ENCODE results near the gene TSTD2.

TSTD2 gene

GRCh38 chr9:97562542-97562941 lies 70.6 kb downstream of the TSTD2 start:
- DNase-seq (ENCODE audit: low read depth in 1 of 2, low spot score in 1 of 2), result no peak
- no peak for TF ChIP-seq JUND (IDR thresholded peaks at IDR 0.05; ENCODE audit: low read depth)

GRCh38 chr9:97561501-97561900 lies 71.7 kb downstream of the TSTD2 start:
- TF ChIP-seq JUND (IDR thresholded peaks at IDR 0.05; ENCODE audit: low read depth), result no peak
- no peak for DNase-seq (ENCODE audit: low read depth in 1 of 2, low spot score in 1 of 2)
- in situ Hi-C loops (cut with HindIII; ENCODE audit: low pct_unique_long_range_greater_than_20kb, low sequenced_read_pairs), result no loop called here

More at GRCh38 chr9:97562542-97562941, 70.6 kb downstream of the TSTD2 start:
- in situ Hi-C loops (cut with HindIII; ENCODE audit: low pct_unique_long_range_greater_than_20kb, low sequenced_read_pairs), result no loop called here

GRCh38 chr9:97560851-97561250 lies 72.3 kb downstream of the TSTD2 start:
- in situ Hi-C loops (cut with HindIII; ENCODE audit: low pct_unique_long_range_greater_than_20kb, low sequenced_read_pairs), result no loop called here
- TF ChIP-seq JUND (IDR thresholded peaks at IDR 0.05; ENCODE audit: low read depth), result no peak
- no peak for DNase-seq (ENCODE audit: low read depth in 1 of 2, low spot score in 1 of 2)

GRCh38 chr9:97560154-97560553 lies 73.0 kb downstream of the TSTD2 start:
- DNase-seq (ENCODE audit: low read depth in 1 of 2, low spot score in 1 of 2), result no peak
- in situ Hi-C loops (cut with HindIII; ENCODE audit: low pct_unique_long_range_greater_than_20kb, low sequenced_read_pairs), result no loop called here
- TF ChIP-seq JUND (IDR thresholded peaks at IDR 0.05; ENCODE audit: low read depth), result no peak

- no peak for TF ChIP-seq JUND (IDR thresholded peaks at IDR 0.05; ENCODE audit: low read depth)
- in situ Hi-C loops (cut with HindIII; ENCODE audit: low pct_unique_long_range_greater_than_20kb, low sequenced_read_pairs), result no loop called here
- DNase-seq (ENCODE audit: low read depth in 1 of 2, low spot score in 1 of 2), result no peak
Observed at GRCh38 chr9:97559111-97559514, 74.1 kb downstream of the TSTD2 start.

- in situ Hi-C loops (cut with HindIII; ENCODE audit: low pct_unique_long_range_greater_than_20kb, low sequenced_read_pairs), result no loop called here
- no peak for TF ChIP-seq JUND (IDR thresholded peaks at IDR 0.05; ENCODE audit: low read depth)
- DNase-seq (ENCODE audit: low read depth in 1 of 2, low spot score in 1 of 2), result no peak
Observed at GRCh38 chr9:97558701-97559101, 74.5 kb downstream of the TSTD2 start.

GRCh38 chr9:97557606-97558095 lies 75.5 kb downstream of the TSTD2 start:
- in situ Hi-C loops (cut with HindIII; ENCODE audit: low pct_unique_long_range_greater_than_20kb, low sequenced_read_pairs), result no loop called here
- DNase-seq (ENCODE audit: low read depth in 1 of 2, low spot score in 1 of 2), result no peak
- TF ChIP-seq JUND (IDR thresholded peaks at IDR 0.05; ENCODE audit: low read depth), result no peak

GRCh38 chr9:97556721-97557605 lies 76.2 kb downstream of the TSTD2 start:
- no peak for TF ChIP-seq JUND (IDR thresholded peaks at IDR 0.05; ENCODE audit: low read depth)
- in situ Hi-C loops (cut with HindIII; ENCODE audit: low pct_unique_long_range_greater_than_20kb, low sequenced_read_pairs), result no loop called here
- DNase-seq (ENCODE audit: low read depth in 1 of 2, low spot score in 1 of 2), result no peak

GRCh38 chr9:97556036-97556720 lies 77.0 kb downstream of the TSTD2 start:
- in situ Hi-C loops (cut with HindIII; ENCODE audit: low pct_unique_long_range_greater_than_20kb, low sequenced_read_pairs), result no loop called here
- no peak for TF ChIP-seq JUND (IDR thresholded peaks at IDR 0.05; ENCODE audit: low read depth)
- DNase-seq (ENCODE audit: low read depth in 1 of 2, low spot score in 1 of 2), result no peak

- in situ Hi-C loops (cut with HindIII; ENCODE audit: low pct_unique_long_range_greater_than_20kb, low sequenced_read_pairs), result no loop called here
Observed at GRCh38 chr9:97555164-97555563, 78.0 kb downstream of the TSTD2 start.

GRCh38 chr9:97554566-97555075 lies 78.5 kb downstream of the TSTD2 start:
- no peak for TF ChIP-seq JUND (IDR thresholded peaks at IDR 0.05; ENCODE audit: low read depth)
- in situ Hi-C loops (cut with HindIII; ENCODE audit: low pct_unique_long_range_greater_than_20kb, low sequenced_read_pairs), result no loop called here

More at GRCh38 chr9:97555164-97555563, 78.0 kb downstream of the TSTD2 start:
- no peak for TF ChIP-seq JUND (IDR thresholded peaks at IDR 0.05; ENCODE audit: low read depth)
- no peak for DNase-seq (ENCODE audit: low read depth in 1 of 2, low spot score in 1 of 2)

GRCh38 chr9:97553841-97554240 lies 79.3 kb downstream of the TSTD2 start:
- DNase-seq (ENCODE audit: low read depth in 1 of 2, low spot score in 1 of 2), result no peak
- TF ChIP-seq JUND (IDR thresholded peaks at IDR 0.05; ENCODE audit: low read depth), result no peak
- in situ Hi-C loops (cut with HindIII; ENCODE audit: low pct_unique_long_range_greater_than_20kb, low sequenced_read_pairs), result no loop called here

More at GRCh38 chr9:97554566-97555075, 78.5 kb downstream of the TSTD2 start:
- no peak for DNase-seq (ENCODE audit: low read depth in 1 of 2, low spot score in 1 of 2)

GRCh38 chr9:97553141-97553540 lies 80.0 kb downstream of the TSTD2 start:
- in situ Hi-C loops (cut with HindIII; ENCODE audit: low pct_unique_long_range_greater_than_20kb, low sequenced_read_pairs), result no loop called here
- DNase-seq (ENCODE audit: low read depth in 1 of 2, low spot score in 1 of 2), result no peak
- TF ChIP-seq JUND (IDR thresholded peaks at IDR 0.05; ENCODE audit: low read depth), result no peak
